CD4-positive, alpha-beta T cell treated with Interleukin-17A for 4 hours (primary cell): ENCODE data around the gene AOC3.
"Not testable (repeated sequence)": the region's sequence is repeated elsewhere in the genome, so short reads cannot be mapped to it uniquely, and the experiment has no call there.

Experiments used
- DNase-seq: peaks from one replicate; pipeline ENCODE4 v3.0.0-alpha.2; 2020; ENCODE audit warnings: mixed read lengths

Gene AOC3

DNA sequence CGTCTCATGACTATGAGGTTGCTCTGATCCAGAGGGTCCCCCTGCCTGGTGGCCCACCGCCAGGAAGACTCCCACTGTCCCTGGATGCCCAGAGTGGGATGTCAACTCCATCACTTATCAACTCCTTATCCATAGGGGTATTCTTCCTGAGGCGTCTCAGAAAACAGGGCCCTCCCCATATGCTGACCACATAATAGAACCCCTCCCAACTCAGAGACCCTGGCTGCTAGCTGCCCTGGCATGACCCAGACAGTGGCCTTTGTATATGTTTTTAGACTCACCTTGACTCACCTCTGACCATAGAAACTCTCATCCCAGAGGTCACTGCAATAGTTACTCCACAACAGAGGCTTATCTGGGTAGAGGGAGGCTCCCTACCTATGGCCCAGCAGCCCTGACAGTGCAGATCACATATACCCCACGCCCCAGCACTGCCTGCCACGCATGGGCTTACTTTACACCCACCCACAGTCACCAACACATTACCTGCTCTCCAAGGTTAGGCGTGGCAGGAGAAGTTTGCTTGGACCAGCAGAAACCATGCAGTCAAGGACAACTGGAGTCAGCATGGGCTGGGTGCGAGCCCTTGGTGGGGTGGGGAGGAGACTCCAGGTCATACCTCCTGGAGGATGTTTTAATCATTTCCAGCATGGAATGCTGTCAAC lies 47.3 kb downstream of the AOC3 start:
- no peak for DNase-seq

DNA sequence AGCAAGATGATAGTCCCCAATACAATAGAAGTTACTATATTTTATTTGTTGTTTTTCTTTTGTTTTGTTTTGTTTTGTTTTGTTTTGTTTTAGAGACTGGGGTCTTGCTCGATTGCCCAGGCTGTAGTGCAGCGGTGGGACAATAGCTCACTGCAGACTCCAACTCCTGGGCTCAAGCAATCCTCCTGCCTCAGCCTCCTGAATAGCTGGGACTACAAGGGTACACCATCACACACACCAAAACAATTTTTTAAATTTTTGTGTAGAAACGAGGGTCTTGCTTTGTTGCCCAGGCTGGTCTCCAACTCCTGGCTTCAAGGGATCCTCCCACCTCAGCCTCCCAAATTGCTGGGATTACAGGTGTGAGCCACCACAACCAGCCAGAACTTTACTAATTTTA lies 49.0 kb downstream of the AOC3 start:
- not testable (repeated sequence) for DNase-seq

DNA sequence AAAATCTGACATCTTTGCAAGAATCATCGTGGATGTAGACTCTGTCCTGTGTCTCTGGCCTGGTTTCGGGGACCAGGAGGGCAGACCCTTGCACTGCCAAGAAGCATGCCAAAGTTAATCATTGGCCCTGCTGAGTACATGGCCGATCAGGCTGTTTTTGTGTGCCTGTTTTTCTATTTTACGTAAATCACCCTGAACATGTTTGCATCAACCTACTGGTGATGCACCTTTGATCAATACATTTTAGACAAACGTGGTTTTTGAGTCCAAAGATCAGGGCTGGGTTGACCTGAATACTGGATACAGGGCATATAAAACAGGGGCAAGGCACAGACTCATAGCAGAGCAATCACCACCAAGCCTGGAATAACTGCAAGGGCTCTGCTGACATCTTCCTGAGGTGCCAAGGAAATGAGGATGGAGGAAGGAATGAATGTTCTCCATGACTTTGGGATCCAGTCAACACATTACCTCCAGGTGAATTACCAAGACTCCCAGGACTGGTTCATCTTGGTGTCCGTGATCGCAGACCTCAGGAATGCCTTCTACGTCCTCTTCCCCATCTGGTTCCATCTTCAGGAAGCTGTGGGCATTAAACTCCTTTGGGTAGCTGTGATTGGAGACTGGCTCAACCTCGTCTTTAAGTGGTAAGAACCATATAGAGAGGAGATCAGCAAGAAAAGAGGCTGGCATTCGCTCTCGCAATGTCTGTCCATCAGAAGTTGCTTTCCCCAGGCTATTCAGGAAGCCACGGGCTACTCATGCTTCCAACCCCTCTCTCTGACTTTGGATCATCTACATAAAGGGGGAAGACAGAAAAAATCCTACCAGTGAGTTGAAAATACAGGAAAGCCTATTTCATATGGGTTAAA lies 49.7 kb downstream of the AOC3 start, which contains the start of gene G6PC1:
Gene G6PC1, plus strand, starts transcription at position 340 of the 872 bp plus-strand sequence. Its CDS starts 78 bp downstream, at position 418.
- no peak for DNase-seq

DNA sequence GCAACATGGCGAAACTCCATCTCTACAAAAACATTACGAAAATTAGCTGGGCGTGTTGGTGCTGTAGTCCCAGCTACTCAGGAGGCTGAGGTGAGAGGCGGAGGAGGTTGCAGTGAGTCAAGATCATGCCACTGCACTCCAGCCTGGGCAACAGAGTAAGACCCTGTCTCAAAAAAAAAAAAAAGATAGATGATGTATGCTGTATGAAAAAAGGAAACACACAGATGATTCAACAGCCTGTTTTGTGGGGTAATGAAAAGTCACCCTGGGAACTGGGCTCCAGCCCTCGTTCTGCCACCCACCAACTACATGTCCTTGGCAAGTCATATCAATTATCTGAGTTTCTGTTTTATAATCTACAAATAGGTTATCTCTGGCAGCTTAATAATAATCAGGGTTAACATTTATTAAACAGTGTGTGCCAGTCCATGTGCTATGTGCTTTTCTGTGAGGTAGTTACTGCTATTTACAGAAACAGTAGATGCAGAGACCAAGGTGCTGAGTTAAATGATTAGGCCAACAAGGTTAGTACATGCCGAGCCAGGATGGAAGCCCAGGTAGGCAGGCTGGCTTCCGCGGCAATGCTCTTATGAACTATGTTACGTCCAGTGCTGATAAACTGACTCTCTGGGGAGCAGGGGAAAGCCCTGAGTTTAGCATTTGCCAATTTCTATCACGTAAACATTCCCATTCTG lies 50.7 kb downstream of the AOC3 start:
- DNase-seq, result no peak

DNA sequence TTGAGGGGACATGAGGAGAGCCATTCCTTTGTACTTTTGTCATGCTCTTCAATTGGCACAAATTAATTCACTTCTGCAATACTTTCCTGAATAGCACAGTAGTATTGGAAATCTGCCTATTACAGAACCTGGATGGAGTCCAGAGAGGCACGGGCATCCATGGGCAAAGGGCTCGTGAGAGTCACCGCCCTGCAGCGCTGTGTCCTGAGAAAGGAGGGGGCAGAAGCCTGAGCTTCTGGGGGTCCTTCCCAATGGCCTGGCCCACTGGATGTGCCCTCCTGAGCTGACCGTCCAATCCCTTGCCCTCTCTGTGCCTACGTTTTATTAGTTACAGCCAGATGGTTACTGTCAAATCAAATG lies 53.1 kb downstream of the AOC3 start:
- no peak for DNase-seq

DNA sequence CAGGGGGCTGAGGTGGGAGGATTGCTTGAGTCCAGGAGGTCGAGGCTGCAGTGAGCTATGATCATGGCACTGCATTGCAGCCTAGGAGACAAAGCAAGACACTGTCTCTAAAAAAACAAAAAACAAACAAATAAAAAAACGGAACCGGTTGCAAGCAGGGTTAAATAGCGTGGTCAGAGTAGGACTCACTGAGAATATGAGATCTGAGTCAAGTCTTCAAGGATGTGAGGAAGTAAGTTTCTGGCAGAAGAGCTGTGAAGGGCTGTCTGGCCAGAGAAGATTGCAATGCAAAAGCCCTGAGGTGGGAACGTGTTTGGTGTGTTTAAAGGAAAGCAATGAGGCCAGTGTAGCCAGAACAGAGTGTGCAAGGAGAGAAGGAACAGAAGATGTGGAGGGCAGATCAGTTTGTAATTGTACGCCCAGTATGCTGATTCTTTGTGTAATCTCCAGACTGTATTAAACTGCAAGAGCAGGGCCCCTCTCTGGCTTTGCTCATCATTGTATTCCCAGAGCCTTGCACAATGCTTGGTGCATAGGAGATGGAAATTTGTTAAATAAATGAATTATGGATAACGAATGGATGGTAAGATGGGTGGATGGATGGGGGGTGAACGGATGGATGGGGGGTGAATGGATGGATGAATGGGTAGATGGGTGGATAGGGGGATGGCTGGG lies 55.9 kb downstream of the AOC3 start:
- DNase-seq, result no peak
